Measurements from ENCODE around the gene RETN.

Gene RETN

GRCh38 chr19:7680606-7681339 lies 11.9 kb downstream of the RETN start, which contains the start of gene TRAPPC5:
Gene TRAPPC5, plus strand, starts transcription at chr19:7680833. Its CDS starts 1,421 bp downstream, at chr19:7682254.
- TF ChIP-seq TAF1 (IDR thresholded peaks at IDR 0.05; ENCODE audit: borderline replicate concordance, low read depth, low read length), result no peak
- TF ChIP-seq POLR2A (IDR thresholded peaks at IDR 0.05; ENCODE audit: low read depth, low read length), result 0 out of 2 replicates have a peak, but pooled peaks have one; percentile 27
- no peak for TF ChIP-seq POLR2AphosphoS5 (IDR thresholded peaks at IDR 0.05; ENCODE audit: low read depth, low read length)
- peak; percentile 78 for DNase-seq (ENCODE audit: insufficient read length)
- peak; percentile 92 for FAIRE-seq

- TF ChIP-seq POLR2A (IDR thresholded peaks at IDR 0.05; ENCODE audit: low read depth, low read length), result peak; percentile 32; the same call in 1 of the 2 replicates
- TF ChIP-seq POLR2AphosphoS5 (IDR thresholded peaks at IDR 0.05; ENCODE audit: low read depth, low read length), result no peak
- peak; percentile 83 for FAIRE-seq
- peak; percentile 77 for DNase-seq (ENCODE audit: insufficient read length)
Observed at GRCh38 chr19:7681340-7682174, 12.7 kb downstream of the RETN start.

DNA sequence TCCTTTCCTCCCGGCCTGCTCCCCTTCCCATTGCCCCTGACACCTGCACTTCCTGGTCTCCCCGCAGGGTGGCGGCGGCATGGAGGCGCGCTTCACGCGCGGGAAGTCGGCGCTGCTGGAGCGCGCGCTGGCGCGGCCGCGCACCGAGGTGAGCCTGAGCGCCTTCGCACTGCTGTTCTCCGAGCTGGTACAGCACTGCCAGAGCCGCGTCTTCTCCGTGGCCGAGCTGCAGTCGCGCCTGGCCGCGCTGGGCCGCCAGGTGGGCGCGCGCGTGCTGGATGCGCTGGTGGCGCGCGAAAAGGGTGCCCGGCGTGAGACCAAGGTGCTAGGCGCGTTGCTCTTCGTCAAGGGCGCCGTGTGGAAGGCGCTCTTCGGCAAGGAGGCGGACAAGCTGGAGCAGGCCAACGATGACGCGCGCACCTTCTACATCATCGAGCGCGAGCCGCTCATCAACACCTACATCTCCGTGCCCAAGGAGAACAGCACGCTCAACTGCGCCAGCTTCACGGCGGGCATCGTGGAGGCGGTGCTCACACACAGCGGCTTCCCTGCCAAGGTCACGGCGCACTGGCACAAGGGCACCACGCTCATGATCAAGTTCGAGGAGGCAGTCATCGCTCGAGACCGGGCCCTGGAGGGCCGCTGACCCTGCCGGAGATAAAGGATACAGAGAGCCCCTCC lies 13.5 kb downstream of the RETN start:
- TF ChIP-seq TAF1 (IDR thresholded peaks at IDR 0.05; ENCODE audit: borderline replicate concordance, low read depth, low read length) (no peak), POLR2A (IDR thresholded peaks at IDR 0.05; ENCODE audit: low read depth, low read length) (no peak), POLR2AphosphoS5 (IDR thresholded peaks at IDR 0.05; ENCODE audit: low read depth, low read length) (no peak)
- FAIRE-seq, result no peak
- no peak for DNase-seq (ENCODE audit: insufficient read length)

DNA sequence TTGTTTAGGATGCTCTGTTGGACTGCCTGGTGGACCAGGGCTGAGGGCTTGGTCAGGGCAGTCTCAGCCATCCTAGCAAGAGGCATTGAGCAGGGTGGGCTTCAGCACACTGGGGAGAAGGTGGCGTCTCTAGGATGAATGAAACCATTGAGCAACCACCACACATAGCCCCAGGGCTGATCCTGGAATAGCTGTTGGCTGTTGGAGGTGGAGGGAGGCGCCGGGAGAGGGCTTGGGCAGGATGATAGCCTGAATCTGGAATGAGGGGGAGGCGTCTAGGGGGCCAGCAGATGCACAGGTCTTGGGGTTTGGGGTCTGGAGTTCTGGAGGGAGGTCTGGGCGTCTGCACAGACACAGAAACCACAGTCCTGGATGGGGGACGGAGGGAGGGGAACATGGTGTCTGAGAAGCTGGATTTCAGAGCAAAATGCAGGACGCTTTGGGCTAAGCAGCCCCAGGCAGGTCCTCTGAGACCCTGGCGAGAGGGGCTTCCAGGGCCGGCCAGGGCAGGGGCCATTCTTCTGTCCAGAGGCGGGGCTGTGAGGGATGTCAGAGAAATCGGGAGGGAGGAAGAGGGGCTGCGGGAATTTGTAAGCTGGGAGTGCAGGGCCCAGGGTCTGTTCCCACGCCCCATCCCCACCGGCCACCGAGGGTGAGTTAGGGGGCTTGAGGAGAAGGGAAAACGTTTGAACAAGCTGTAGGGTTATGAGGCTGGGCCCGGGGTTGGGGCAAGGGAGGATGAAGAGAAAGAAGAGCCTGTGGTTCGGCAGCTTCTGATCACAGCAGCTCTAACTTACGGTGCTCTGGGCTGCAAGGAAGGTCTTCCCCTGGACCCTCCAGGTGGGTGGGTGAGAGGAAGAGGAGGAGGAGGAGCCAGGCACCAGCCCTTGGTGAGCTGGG lies 16.9 kb downstream of the RETN start:
- FAIRE-seq (no peak), DNase-seq (ENCODE audit: insufficient read length) (no peak)
- TF ChIP-seq POLR2AphosphoS5 (IDR thresholded peaks at IDR 0.05; ENCODE audit: low read depth, low read length), result peak; percentile 33; the same call in 1 of the 2 replicates
- no peak for TF ChIP-seq TAF1 (IDR thresholded peaks at IDR 0.05; ENCODE audit: borderline replicate concordance, low read depth, low read length)

GRCh38 chr19:7687177-7687576 lies 18.3 kb downstream of the RETN start:
- TF ChIP-seq TAF1 (IDR thresholded peaks at IDR 0.05; ENCODE audit: borderline replicate concordance, low read depth, low read length) (no peak), POLR2A (IDR thresholded peaks at IDR 0.05; ENCODE audit: low read depth, low read length) (peak; percentile 68), POLR2AphosphoS5 (IDR thresholded peaks at IDR 0.05; ENCODE audit: low read depth, low read length) (peak; percentile 87)
- DNase-seq (ENCODE audit: insufficient read length) (no peak), FAIRE-seq (no peak)

DNA sequence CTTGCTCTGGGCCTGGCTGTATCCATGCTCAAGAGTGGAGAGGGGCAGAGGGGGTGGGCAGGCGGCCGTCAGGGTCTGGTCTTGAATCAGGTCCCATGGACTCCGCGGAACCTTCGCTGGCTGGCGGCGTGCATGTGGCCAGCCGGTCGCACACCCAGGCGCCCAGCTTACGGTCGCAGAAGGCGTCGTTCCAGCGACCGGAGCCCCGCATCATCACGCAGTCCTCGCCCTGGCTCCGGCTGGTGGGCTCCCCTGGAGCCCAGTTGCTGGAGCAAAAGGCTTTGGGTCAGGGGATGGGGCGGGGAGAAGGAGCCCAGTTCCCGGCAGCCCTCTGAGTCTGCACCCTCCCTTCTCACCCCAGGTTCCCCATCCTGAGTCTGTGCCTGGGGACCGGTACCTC lies 20.3 kb downstream of the RETN start:
- TF ChIP-seq POLR2AphosphoS5 (IDR thresholded peaks at IDR 0.05; ENCODE audit: low read depth, low read length) (no peak), TAF1 (IDR thresholded peaks at IDR 0.05; ENCODE audit: borderline replicate concordance, low read depth, low read length) (no peak), POLR2A (IDR thresholded peaks at IDR 0.05; ENCODE audit: low read depth, low read length) (no peak)
- FAIRE-seq (no peak), DNase-seq (ENCODE audit: insufficient read length) (no peak)

GRCh38 chr19:7690779-7691258 lies 22.0 kb downstream of the RETN start:
- no peak for FAIRE-seq
- no peak for DNase-seq (ENCODE audit: insufficient read length)
- TF ChIP-seq POLR2A (IDR thresholded peaks at IDR 0.05; ENCODE audit: low read depth, low read length), result no peak
- no peak for TF ChIP-seq TAF1 (IDR thresholded peaks at IDR 0.05; ENCODE audit: borderline replicate concordance, low read depth, low read length)
- TF ChIP-seq POLR2AphosphoS5 (IDR thresholded peaks at IDR 0.05; ENCODE audit: low read depth, low read length), result no peak

GRCh38 chr19:7691497-7691896 lies 22.6 kb downstream of the RETN start:
- peak; percentile 65 for FAIRE-seq
- TF ChIP-seq TAF1 (IDR thresholded peaks at IDR 0.05; ENCODE audit: borderline replicate concordance, low read depth, low read length), result no peak
- TF ChIP-seq POLR2AphosphoS5 (IDR thresholded peaks at IDR 0.05; ENCODE audit: low read depth, low read length), result no peak
- TF ChIP-seq POLR2A (IDR thresholded peaks at IDR 0.05; ENCODE audit: low read depth, low read length), result no peak
- DNase-seq (ENCODE audit: insufficient read length), result no peak

GRCh38 chr19:7692417-7693088 lies 23.7 kb downstream of the RETN start:
- peak; percentile 42 for FAIRE-seq
- no peak for DNase-seq (ENCODE audit: insufficient read length)
- TF ChIP-seq POLR2A (IDR thresholded peaks at IDR 0.05; ENCODE audit: low read depth, low read length) (no peak), POLR2AphosphoS5 (IDR thresholded peaks at IDR 0.05; ENCODE audit: low read depth, low read length) (no peak), TAF1 (IDR thresholded peaks at IDR 0.05; ENCODE audit: borderline replicate concordance, low read depth, low read length) (no peak)

DNA sequence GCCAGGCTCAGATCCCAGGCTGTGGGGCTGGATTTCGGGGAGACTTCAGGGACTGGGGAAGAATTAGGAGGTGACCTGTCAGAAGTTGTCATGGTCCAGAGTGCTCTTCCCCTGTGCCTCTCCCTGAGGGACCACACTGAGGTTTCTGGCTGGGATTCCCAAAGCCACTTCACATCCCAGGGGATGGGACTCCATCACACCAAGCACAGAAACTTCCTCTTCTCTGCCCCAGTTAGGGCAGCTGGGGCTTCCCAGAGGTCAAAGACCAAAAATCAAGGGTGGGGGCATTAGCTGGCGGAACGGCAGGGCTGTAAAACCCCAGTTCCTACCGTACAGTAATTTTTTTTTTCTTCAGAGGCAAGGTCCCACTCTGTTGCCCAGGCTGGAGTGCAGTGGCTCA lies 25.6 kb downstream of the RETN start:
- TF ChIP-seq POLR2AphosphoS5 (IDR thresholded peaks at IDR 0.05; ENCODE audit: low read depth, low read length) (no peak), POLR2A (IDR thresholded peaks at IDR 0.05; ENCODE audit: low read depth, low read length) (0 out of 2 replicates have a peak, but pooled peaks have one; percentile 3)
- DNase-seq (ENCODE audit: insufficient read length), result no peak
- no peak for FAIRE-seq

All from GM12892 (cell line).